Neutrophil (primary cell): ENCODE data around the gene KITLG.
"Not testable (repeated sequence)": the region's sequence is repeated elsewhere in the genome, so short reads cannot be mapped to it uniquely, and the experiment has no call there.

Source experiments
- H3K27ac ChIP-seq: fragments of 200-600 bp; sonication (generic); 2 replicates; pipeline ENCODE4 v1.5.1; 2016; ENCODE audit warnings: mild to moderate bottlenecking, moderate library complexity
- H3K27me3 ChIP-seq: fragments of 200-600 bp; sonication (generic); 2 replicates; pipeline ENCODE4 v1.6.0; 2016; ENCODE audit warnings: mild to moderate bottlenecking
- H3K36me3 ChIP-seq: fragments of 200-600 bp; sonication (generic); 2 replicates; pipeline ENCODE4 v1.5.1; 2017
- H3K4me1 ChIP-seq, 2 experiments: fragments of 200-600 bp in 1 of 2; sonication (generic) in 1 of 2; 1 replicate in 1 of 2; 2 replicates in 1 of 2; pipeline versions ENCODE4 v1.5.1 to v1.6.1; 2013 to 2016; ENCODE audit warnings: low read depth in 1 of 2, low read length in 1 of 2, mild to moderate bottlenecking in 1 of 2, moderate library complexity in 1 of 2; ENCODE audit not compliant: control insufficient read depth in 1 of 2, insufficient read depth in 1 of 2
- H3K4me3 ChIP-seq, 2 experiments: fragments of 200-600 bp in 1 of 2; sonication (generic) in 1 of 2; 1 replicate in 1 of 2; 2 replicates in 1 of 2; pipeline ENCODE4 v1.5.1; 2013 to 2016; ENCODE audit warnings: low read depth in 1 of 2, low read length in 1 of 2, mild to moderate bottlenecking in 1 of 2, moderate library complexity in 1 of 2
- H3K9me3 ChIP-seq: fragments of 200-600 bp; sonication (generic); 2 replicates; pipeline ENCODE4 v1.5.1; 2016
- TF ChIP-seq, protein P1 (sequence below): fragments of 200-600 bp; sonication (generic); IDR thresholded peaks from 2 replicates; pipeline ENCODE4 v1.5.1; 2016; ENCODE audit warnings: antibody characterized with exemption

KITLG gene

DNA sequence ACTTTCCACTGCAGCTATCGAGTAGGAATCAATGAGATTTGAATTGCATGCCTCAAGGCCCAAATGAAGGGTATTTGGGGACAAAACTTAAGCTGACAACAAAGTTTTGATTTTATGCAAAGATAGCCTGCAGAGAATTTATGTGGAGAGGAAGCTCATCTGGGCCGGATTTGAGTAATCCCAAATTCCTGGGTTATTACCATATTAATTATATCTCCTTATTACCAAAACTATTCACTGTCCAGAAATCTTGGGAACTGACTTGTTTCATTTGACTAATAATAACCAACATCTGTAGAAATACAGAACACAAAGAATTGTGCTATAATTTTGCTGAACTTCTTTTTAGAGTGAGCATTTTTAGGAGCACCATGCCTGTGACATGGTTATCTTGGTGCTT is 70.4 kb downstream of the KITLG start:
- Histone ChIP-seq H3K27me3 (no peaks in the 10 kb centered on the region), H3K36me3 (no peaks in the 10 kb centered on the region), H3K27ac (no peak overlapping the region), H3K9me3 (no peaks in the 10 kb centered on the region), H3K4me3 (no peak overlapping the region), H3K4me1 (no peaks in the 10 kb centered on the region)
- TF ChIP-seq, protein P1, sequence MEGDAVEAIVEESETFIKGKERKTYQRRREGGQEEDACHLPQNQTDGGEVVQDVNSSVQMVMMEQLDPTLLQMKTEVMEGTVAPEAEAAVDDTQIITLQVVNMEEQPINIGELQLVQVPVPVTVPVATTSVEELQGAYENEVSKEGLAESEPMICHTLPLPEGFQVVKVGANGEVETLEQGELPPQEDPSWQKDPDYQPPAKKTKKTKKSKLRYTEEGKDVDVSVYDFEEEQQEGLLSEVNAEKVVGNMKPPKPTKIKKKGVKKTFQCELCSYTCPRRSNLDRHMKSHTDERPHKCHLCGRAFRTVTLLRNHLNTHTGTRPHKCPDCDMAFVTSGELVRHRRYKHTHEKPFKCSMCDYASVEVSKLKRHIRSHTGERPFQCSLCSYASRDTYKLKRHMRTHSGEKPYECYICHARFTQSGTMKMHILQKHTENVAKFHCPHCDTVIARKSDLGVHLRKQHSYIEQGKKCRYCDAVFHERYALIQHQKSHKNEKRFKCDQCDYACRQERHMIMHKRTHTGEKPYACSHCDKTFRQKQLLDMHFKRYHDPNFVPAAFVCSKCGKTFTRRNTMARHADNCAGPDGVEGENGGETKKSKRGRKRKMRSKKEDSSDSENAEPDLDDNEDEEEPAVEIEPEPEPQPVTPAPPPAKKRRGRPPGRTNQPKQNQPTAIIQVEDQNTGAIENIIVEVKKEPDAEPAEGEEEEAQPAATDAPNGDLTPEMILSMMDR, result no peak

DNA sequence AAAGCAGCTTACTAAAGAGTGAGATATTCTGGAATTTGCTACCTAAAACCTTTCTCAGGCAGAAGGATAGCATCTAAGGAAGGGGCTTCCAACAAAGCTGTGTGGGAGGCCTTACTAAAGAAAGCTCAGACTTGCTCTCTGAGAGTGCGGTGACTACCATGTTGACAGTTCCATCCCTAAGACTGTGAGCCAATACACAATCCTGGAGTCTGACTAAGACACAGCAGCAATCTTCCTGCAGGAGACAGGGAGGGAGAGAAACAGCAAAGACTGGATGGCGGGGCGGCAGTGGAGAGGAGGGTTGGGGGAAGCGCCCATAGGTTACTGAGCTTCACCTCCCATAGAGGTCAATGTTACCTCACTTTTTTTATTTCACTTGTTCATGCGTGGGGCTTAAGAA is 70.9 kb downstream of the KITLG start:
- H3K4me3 ChIP-seq, result no peak overlapping the region
- H3K27ac ChIP-seq, result no peak overlapping the region
- H3K4me1 ChIP-seq, result no peaks in the 10 kb centered on the region
- no peaks in the 10 kb centered on the region for H3K36me3 ChIP-seq
- H3K9me3 ChIP-seq, result no peaks in the 10 kb centered on the region
- no peaks in the 10 kb centered on the region for H3K27me3 ChIP-seq
- TF ChIP-seq, protein P1, result no peak

DNA sequence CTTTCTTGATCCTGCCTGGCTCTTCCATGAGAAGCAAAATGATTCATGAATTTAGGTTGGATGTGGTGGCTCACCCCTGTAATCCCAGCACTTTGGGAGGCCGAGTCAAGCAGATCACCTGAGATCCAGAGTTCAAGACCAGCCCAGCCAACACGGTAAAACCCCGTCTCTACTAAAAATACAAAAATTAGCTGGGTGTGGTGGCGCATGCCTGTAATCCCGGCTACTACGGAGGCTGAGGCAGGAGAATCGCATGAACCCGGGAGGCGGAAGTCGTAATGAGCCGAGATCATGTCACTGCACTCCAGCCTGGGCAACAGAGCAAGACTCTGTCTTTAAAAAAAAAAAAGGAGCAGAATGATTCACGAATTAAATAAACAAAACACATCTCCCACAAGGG is 72.4 kb downstream of the KITLG start:
- not testable (repeated sequence) for H3K36me3 ChIP-seq, H3K4me1 ChIP-seq, H3K27me3 ChIP-seq, H3K9me3 ChIP-seq, H3K4me3 ChIP-seq, H3K27ac ChIP-seq

DNA sequence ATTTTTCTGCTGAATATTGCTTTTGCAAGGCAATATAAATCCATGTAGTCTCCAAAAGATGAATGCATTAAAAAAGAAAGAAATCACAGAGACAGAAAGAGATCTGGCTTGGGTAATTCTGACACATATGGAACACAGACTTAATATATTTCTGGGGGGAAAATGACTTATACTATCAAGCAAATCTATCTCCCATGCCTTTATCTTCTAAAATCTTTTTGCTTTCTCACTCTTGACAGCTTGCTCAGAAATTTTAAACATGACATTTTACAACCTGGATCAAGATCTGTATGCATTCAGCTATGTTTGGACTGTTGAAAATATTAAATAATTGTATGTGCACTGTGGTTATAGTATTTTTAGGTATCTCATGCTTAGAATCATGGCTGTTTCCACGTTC is 73.0 kb downstream of the KITLG start:
- TF ChIP-seq, protein P1, result no peak
- no peaks in the 10 kb centered on the region for H3K9me3 ChIP-seq
- H3K4me3 ChIP-seq, result no peak overlapping the region
- H3K4me1 ChIP-seq, result no peaks in the 10 kb centered on the region
- no peak overlapping the region for H3K27ac ChIP-seq
- H3K36me3 ChIP-seq, result no peaks in the 10 kb centered on the region
- no peaks in the 10 kb centered on the region for H3K27me3 ChIP-seq

DNA sequence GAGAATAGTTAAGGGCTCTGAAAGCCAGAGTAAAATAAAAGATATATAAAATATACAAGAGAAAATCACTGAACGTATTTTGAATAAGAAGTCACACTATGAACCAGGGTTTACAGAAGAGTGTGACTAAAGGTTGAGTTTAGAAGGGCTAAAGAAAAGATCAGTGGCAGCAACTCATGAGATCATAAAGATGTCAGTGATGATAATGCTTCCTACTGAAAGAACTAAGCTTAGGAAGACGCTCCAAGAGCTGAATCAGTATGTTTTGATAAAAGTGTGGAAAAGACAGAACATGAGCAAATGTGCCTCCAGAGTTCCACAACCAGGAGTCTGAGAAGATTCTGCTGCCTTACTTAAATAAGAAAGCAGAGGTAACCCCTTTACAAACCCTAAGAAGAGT is 74.6 kb downstream of the KITLG start:
- TF ChIP-seq, protein P1, result no peak
- no peak overlapping the region for H3K4me3 ChIP-seq
- no peaks in the 10 kb centered on the region for H3K36me3 ChIP-seq
- no peaks in the 10 kb centered on the region for H3K4me1 ChIP-seq
- no peaks in the 10 kb centered on the region for H3K27me3 ChIP-seq
- no peaks in the 10 kb centered on the region for H3K9me3 ChIP-seq
- H3K27ac ChIP-seq, result no peak overlapping the region

DNA sequence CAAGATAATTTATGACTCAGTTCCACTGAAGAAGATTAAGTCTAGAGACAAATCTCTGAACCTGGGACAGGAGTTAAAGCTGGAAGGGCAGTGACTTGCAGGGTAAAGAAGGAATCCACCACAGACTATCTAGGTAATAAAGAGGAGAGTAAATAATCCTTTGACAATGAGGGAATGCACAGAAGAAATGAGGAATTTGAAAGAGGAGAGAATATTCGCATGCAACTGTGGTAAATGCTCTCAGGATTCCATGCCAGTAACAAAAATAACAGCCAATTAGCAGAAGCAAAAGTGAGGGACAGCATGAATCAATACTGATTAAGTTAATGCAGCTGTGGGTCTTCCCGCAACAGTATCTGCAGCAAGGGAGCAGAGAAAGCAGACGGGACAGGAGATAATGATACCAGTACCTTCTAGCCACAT is 77.0 kb downstream of the KITLG start:
- Histone ChIP-seq H3K4me1 (no peaks in the 10 kb centered on the region), H3K36me3 (no peaks in the 10 kb centered on the region), H3K9me3 (no peaks in the 10 kb centered on the region), H3K27ac (no peak overlapping the region), H3K4me3 (no peak overlapping the region), H3K27me3 (no peaks in the 10 kb centered on the region)
- TF ChIP-seq, protein P1, result no peak
